HFFc6 (cell line): Measurements from ENCODE around the gene ZMAT3. TPM values are rescaled to one million over a fixed set of nuclear protein-coding genes. Genes with fewer than 3 reads are reported as not detected.

Experiments used
- DNase-seq: peaks from one replicate; pipeline ENCODE4 v3.0.0-alpha.2; 2018
- H3K27ac Mint-ChIP-seq: 2 replicates; pipeline ENCODE4 v1.8.0; 2020; ENCODE audit warnings: mild to moderate bottlenecking, mixed read lengths
- H3K27me3 Mint-ChIP-seq: 2 replicates; pipeline ENCODE4 v1.8.0; 2021; ENCODE audit warnings: mild to moderate bottlenecking, moderate library complexity, mixed read lengths; ENCODE audit not compliant: insufficient read depth
- H3K36me3 Mint-ChIP-seq: 2 replicates; pipeline ENCODE4 v1.8.0; 2021; ENCODE audit warnings: low read depth, mixed read lengths
- H3K4me1 Mint-ChIP-seq: 2 replicates; pipeline ENCODE4 v1.8.0; 2020; ENCODE audit warnings: low read depth, mixed read lengths
- H3K4me3 Mint-ChIP-seq: 2 replicates; pipeline ENCODE4 v1.8.0; 2020; ENCODE audit warnings: mild to moderate bottlenecking, moderate library complexity, mixed read lengths
- H3K9me3 Mint-ChIP-seq: 2 replicates; pipeline ENCODE4 v1.8.0; 2020; ENCODE audit warnings: mild to moderate bottlenecking, mixed read lengths
- CTCF ChIP-seq: fragments of 200-600 bp; sonication (generic); IDR thresholded peaks from 2 replicates; pipeline ENCODE4 v1.5.0; 2021; ENCODE audit warnings: antibody characterized with exemption, mild to moderate bottlenecking
- total RNA-seq, 6 experiments: library from RNA; stranded (reverse); fragmentation: NEBNext Ultra II Directional; extraction: Animal tissue kit (Norgen Biotek cat#: 25700); gene quantifications; 2 replicates in 1 of 6; 3 replicates in 5 of 6; pipeline ENCODE4 v1.2.3, GENCODE V29; 2021

Gene ZMAT3
- total RNA-seq, 6 experiments from 2014 or later: 70.6 to 100 (median 83.7) TPM

GRCh38 chr3:179005213-179005612, 66.4 kb downstream of the ZMAT3 start:
- no peak for DNase-seq
- no peak for TF ChIP-seq CTCF
- peaks cover 17% of the 10 kb centered on the region for H3K36me3 Mint-ChIP-seq
- H3K4me1 Mint-ChIP-seq: peaks cover 34% of the 10 kb centered on the region
- H3K9me3 Mint-ChIP-seq: peaks cover 10% of the 10 kb centered on the region; the same call in 1 of the 2 replicates
- peaks cover 2% of the 10 kb centered on the region; the same call in 1 of the 2 replicates for H3K27me3 Mint-ChIP-seq
- H3K27ac Mint-ChIP-seq: no peak overlapping the region
- no peak overlapping the region for H3K4me3 Mint-ChIP-seq

GRCh38 chr3:179000659-179001058, 71.0 kb downstream of the ZMAT3 start:
- no peak for TF ChIP-seq CTCF
- Mint-ChIP-seq H3K9me3 (no peaks in the 10 kb centered on the region), H3K27me3 (peaks cover 2% of the 10 kb centered on the region), H3K27ac (no peak overlapping the region), H3K4me1 (peaks cover 17% of the 10 kb centered on the region), H3K4me3 (no peak overlapping the region), H3K36me3 (peaks cover 26% of the 10 kb centered on the region)
- no peak for DNase-seq

- peaks cover 17% of the 10 kb centered on the region for H3K4me1 Mint-ChIP-seq
- peaks cover 2% of the 10 kb centered on the region for H3K27me3 Mint-ChIP-seq
- H3K4me3 Mint-ChIP-seq: no peak overlapping the region
- TF ChIP-seq CTCF: no peak
- H3K9me3 Mint-ChIP-seq: no peaks in the 10 kb centered on the region
- DNase-seq: peak; percentile 36
- H3K27ac Mint-ChIP-seq: no peak overlapping the region
- H3K36me3 Mint-ChIP-seq: peaks cover 26% of the 10 kb centered on the region
These were observed 71.5 kb downstream of the ZMAT3 start for GRCh38 chr3:179000144-179000543.

- peaks cover 45% of the 10 kb centered on the region for H3K36me3 Mint-ChIP-seq
- peaks cover 4% of the 10 kb centered on the region for H3K9me3 Mint-ChIP-seq
- DNase-seq: no peak
- no peak overlapping the region for H3K4me3 Mint-ChIP-seq
- no peaks in the 10 kb centered on the region; the same call in 1 of the 2 replicates for H3K27me3 Mint-ChIP-seq
- TF ChIP-seq CTCF: no peak
- peaks cover 15% of the 10 kb centered on the region for H3K4me1 Mint-ChIP-seq
- no peak overlapping the region for H3K27ac Mint-ChIP-seq
These were observed 75.2 kb downstream of the ZMAT3 start for GRCh38 chr3:178996399-178996798.

- peaks cover 61% of the 10 kb centered on the region for H3K9me3 Mint-ChIP-seq
- no peak for DNase-seq
- H3K36me3 Mint-ChIP-seq: peaks cover 82% of the 10 kb centered on the region
- no peak for TF ChIP-seq CTCF
- no peak overlapping the region for H3K27ac Mint-ChIP-seq
- H3K4me1 Mint-ChIP-seq: no peaks in the 10 kb centered on the region
- no peak overlapping the region for H3K4me3 Mint-ChIP-seq
- H3K27me3 Mint-ChIP-seq: no peaks in the 10 kb centered on the region
These were observed 81.3 kb downstream of the ZMAT3 start for GRCh38 chr3:178990293-178990692.

- H3K27me3 Mint-ChIP-seq: no peaks in the 10 kb centered on the region
- TF ChIP-seq CTCF: no peak
- H3K9me3 Mint-ChIP-seq: peaks cover 66% of the 10 kb centered on the region
These were observed 81.8 kb downstream of the ZMAT3 start for GRCh38 chr3:178989821-178990220.

More at GRCh38 chr3:178989821-178990220, 81.8 kb downstream of the ZMAT3 start:
- no peak for DNase-seq
- no peaks in the 10 kb centered on the region for H3K4me1 Mint-ChIP-seq
- H3K4me3 Mint-ChIP-seq: no peak overlapping the region
- no peak overlapping the region for H3K27ac Mint-ChIP-seq
- peaks cover 85% of the 10 kb centered on the region for H3K36me3 Mint-ChIP-seq
